ENCODE results near the gene NEUROD6.

NEUROD6 gene

GRCh38 chr7:31333291-31333690 lies 7.2 kb downstream of the NEUROD6 start:
- no peak for DNase-seq (ENCODE audit: low read depth)

GRCh38 chr7:31327071-31327470 lies 13.5 kb downstream of the NEUROD6 start:
- DNase-seq (ENCODE audit: low read depth): no peak

- DNase-seq (ENCODE audit: low read depth): no peak
Measured at GRCh38 chr7:31326416-31326815, 14.1 kb downstream of the NEUROD6 start.

- no peak for DNase-seq (ENCODE audit: low read depth)
Measured at GRCh38 chr7:31323101-31323500, 17.4 kb downstream of the NEUROD6 start.

GRCh38 chr7:31320675-31321074 lies 19.9 kb downstream of the NEUROD6 start:
- no peak for DNase-seq (ENCODE audit: low read depth)

- no peak for DNase-seq (ENCODE audit: low read depth)
Measured at GRCh38 chr7:31318313-31318712, 22.2 kb downstream of the NEUROD6 start.

GRCh38 chr7:31316876-31317275 lies 23.6 kb downstream of the NEUROD6 start:
- DNase-seq (ENCODE audit: low read depth): no peak

- DNase-seq (ENCODE audit: low read depth): no peak
Measured at GRCh38 chr7:31315758-31316157, 24.8 kb downstream of the NEUROD6 start.

- DNase-seq (ENCODE audit: low read depth): no peak
Measured at GRCh38 chr7:31314781-31315180, 25.7 kb downstream of the NEUROD6 start.

- no peak for DNase-seq (ENCODE audit: low read depth)
Measured at GRCh38 chr7:31312889-31313288, 27.6 kb downstream of the NEUROD6 start.

- no peak for DNase-seq (ENCODE audit: low read depth)
Measured at GRCh38 chr7:31311552-31311951, 29.0 kb downstream of the NEUROD6 start.

GRCh38 chr7:31310321-31310935 lies 30.1 kb downstream of the NEUROD6 start:
- no peak for DNase-seq (ENCODE audit: low read depth)

- no peak for DNase-seq (ENCODE audit: low read depth)
Measured at GRCh38 chr7:31309407-31309806, 31.1 kb downstream of the NEUROD6 start.

- no peak for DNase-seq (ENCODE audit: low read depth)
Measured at GRCh38 chr7:31308652-31309051, 31.9 kb downstream of the NEUROD6 start.

- DNase-seq (ENCODE audit: low read depth): no peak
Measured at GRCh38 chr7:31307972-31308371, 32.6 kb downstream of the NEUROD6 start.

GRCh38 chr7:31305260-31305659 lies 35.3 kb downstream of the NEUROD6 start:
- no peak for DNase-seq (ENCODE audit: low read depth)

- DNase-seq (ENCODE audit: low read depth): no peak
Measured at GRCh38 chr7:31304446-31304845, 36.1 kb downstream of the NEUROD6 start.

- no peak for DNase-seq (ENCODE audit: low read depth)
Measured at GRCh38 chr7:31302356-31302755, 38.2 kb downstream of the NEUROD6 start.

- DNase-seq (ENCODE audit: low read depth): no peak
Measured at GRCh38 chr7:31299336-31299735, 41.2 kb downstream of the NEUROD6 start.

- DNase-seq (ENCODE audit: low read depth): no peak
Measured at GRCh38 chr7:31290601-31291000, 49.9 kb downstream of the NEUROD6 start.

All from activated T-cell treated with anti-CD3 and anti-CD28 coated beads for 24 hours (primary cell).